Adrenal gland (tissue), 5 donors: ENCODE measurements around the gene RCAN3.

Experiments
- CTCF ChIP-seq, 6 experiments: fragments of 450-650 bp in 4 of 6; fragments of 200-600 bp in 2 of 6; sonication (generic) in 1 of 6; IDR thresholded peaks; 1 replicate in 5 of 6; 2 replicates in 1 of 6; pipeline versions ENCODE4 v1.5.1 to v1.8.0; 2016 to 2021; ENCODE audit warnings: antibody characterized with exemption in 6 of 6, mild to moderate bottlenecking in 2 of 6, moderate library complexity in 1 of 6
- POLR2A ChIP-seq, 2 donors: fragments of 450-650 bp; IDR thresholded peaks; one replicate each; pipeline ENCODE4 v1.6.1; 2017; ENCODE audit warnings: antibody characterized with exemption in 2 of 2, mild to moderate bottlenecking in 2 of 2, moderate library complexity in 1 of 2
- donor health status: DM: no; HTN: no; CAD: no.

GRCh38 chr1:24493785-24494184 lies 8.9 kb upstream of the RCAN3 start:
- no peak for TF ChIP-seq CTCF (IDR thresholded peaks at IDR 0.05)
- no peak for TF ChIP-seq POLR2A (IDR thresholded peaks at IDR 0.05)
